GM10847 (cell line): Measurements from ENCODE around the gene VSIG10.

ENCODE experiments used
- POLR2A ChIP-seq: IDR thresholded peaks from 2 replicates; pipeline ENCODE4 v1.6.1; 2011; ENCODE audit not compliant: insufficient read length; ENCODE audit errors: extremely low read depth

Gene VSIG10

DNA sequence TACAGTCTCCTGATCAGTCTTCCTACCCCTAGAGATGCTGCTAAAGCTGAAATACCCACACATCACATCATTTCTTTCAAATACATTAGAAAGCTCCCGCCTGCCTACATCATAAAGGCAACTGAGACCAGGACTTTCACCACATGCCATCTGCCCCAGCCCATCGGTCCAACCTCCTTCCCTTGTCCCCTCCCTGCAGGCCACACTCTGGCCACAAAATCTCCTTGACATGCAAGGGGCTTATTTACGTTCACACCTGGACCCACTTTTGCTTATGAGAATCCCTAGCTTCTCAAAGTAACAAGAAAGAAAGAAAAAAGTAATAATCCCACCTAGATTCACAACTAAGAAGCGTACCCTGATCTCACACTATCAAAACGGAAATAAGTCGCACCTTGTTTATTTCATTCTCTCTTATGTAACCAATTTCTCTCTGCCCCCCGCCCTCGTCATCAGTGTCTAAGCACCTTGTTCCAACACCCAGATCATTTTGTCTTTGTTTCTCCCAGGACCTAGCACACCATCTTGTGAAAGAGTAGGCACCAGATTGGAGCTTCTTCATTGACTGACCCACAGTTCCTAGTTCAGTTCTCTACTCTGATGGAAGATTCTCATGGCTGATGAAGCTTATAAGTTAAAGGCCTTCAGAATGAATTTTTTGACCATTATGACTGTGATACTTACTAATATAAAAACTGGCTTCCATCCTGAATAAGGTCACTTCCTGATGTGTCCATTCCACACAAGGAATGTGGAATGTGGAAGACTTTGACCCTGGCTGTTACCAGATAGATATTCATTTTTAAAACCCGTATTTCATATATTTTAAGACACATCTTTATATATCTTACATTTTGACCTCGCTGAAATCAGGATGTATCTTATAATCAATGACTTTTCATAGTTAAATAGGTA, 50.5 kb downstream of the VSIG10 start:
- TF ChIP-seq POLR2A, result no peak

- TF ChIP-seq POLR2A, result no peak
These were observed 51.3 kb downstream of the VSIG10 start for GRCh38 chr12:118052324-118053070.

GRCh38 chr12:118050972-118051910, 52.6 kb downstream of the VSIG10 start:
- TF ChIP-seq POLR2A, result no peak

GRCh38 chr12:118046430-118046829, 57.4 kb downstream of the VSIG10 start:
- TF ChIP-seq POLR2A, result no peak

DNA sequence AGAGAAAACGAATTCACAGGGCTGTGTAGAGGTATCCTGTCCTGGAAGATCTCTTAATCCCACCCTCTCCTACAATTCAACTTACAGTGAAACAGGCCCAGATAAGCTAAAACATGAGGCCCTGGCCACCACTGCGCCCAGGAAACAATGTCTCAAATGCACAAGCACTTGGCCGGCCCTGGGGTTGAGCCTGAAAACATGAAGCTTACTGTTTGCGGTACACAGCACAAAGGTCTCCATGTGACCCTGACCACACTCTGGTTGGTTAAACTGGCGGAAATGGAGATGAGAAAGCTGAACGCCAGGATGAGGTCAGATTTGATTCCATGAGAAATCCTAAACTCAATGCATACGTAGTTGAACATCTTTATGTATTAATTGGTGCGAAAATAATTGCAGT, 59.2 kb downstream of the VSIG10 start:
- no peak for TF ChIP-seq POLR2A

DNA sequence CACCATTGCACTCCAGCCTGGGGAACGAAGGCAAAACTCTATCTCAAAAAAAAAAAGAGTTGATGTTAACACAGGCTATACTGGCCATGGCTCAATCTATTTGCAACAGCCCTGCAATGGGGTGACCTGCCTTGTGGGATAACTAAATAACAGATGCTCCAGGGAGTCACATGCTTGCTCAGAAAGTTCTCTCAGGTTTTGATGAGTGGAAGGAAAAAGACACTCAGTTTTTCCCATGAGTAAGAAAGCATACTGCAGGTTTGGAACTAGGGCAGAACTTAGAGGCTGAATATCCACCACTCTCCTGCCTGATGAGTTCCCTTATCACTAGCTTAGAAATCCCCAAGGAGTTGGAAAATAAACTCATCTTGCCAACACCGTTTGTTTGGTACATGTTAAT, 59.7 kb downstream of the VSIG10 start:
- TF ChIP-seq POLR2A, result no peak

DNA sequence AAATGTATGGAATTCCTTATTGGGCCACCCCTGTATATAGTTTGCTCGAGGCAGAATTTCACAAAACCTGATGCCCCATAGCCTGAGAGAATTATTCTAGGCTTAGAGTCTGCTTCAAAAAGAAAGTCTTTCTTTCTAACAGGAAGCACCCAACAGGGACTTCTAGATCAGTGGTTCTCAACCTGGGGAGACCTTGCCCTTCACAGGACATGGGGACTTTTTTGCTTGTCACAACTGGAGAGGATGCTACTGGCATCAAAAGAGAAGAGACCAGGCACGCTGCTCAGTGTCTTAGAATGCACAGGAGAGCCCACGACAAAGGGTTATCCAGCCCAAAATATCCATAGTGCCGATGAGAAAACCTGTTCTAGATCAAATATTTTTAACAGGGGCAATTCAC, 61.7 kb downstream of the VSIG10 start:
- TF ChIP-seq POLR2A, result no peak

DNA sequence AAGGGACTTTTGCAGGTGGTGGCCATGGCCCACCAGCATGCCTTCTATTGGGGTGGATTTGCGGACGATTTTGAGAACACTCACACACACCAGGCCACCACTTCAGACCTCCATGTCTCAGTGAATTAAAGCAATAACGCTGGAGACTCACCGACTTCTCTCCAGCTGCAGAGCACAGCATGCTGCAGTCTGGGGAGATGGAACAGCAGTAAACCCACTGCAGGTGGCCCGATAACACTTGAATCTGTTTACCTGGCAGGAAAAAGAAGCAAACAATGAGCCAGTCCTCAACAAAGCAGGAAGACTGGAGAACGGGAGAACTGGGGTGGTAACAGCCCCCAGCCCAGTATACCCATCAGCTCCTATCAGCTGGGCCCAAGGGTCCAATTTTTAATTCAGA, 65.7 kb downstream of the VSIG10 start:
- TF ChIP-seq POLR2A, result no peak

GRCh38 chr12:118036672-118037411, 67.0 kb downstream of the VSIG10 start:
- TF ChIP-seq POLR2A, result no peak

- TF ChIP-seq POLR2A, result no peak
These were observed 68.4 kb downstream of the VSIG10 start for GRCh38 chr12:118035190-118036041.

DNA sequence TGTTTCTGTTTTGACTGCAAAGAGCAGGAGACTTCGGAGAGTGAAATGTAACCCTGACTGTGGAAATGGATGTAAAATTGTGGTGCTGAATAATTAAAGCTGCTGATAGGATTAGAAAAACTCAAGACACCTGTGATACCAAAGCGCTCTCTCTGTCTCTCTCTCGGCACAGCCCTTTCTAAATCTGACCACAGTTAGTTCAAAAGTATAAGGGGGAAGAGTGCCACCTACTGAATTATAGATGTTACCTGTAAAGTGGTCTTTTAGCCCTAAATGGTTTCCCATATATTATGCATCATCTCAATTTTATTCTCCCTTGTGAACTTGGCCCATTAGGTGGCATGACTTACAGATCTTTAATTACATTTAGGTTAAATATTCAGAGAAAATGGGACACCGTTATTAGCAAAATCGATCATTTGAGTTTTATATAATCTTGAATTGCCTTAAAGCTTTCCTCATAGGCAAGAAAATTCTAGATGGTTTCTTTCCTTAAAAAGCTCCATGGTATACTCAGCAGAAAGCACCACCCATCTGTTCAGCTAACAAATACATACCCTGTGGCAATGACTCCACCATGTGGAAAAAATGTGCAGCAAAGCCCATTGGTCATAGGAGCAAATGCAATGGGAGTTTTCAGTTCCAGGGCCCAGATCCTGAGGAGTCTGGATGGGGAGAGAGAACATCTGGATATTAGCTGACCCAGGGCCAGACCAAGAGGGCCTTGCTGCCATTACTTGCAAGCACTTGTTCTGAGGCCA, 69.2 kb downstream of the VSIG10 start:
- no peak for TF ChIP-seq POLR2A

DNA sequence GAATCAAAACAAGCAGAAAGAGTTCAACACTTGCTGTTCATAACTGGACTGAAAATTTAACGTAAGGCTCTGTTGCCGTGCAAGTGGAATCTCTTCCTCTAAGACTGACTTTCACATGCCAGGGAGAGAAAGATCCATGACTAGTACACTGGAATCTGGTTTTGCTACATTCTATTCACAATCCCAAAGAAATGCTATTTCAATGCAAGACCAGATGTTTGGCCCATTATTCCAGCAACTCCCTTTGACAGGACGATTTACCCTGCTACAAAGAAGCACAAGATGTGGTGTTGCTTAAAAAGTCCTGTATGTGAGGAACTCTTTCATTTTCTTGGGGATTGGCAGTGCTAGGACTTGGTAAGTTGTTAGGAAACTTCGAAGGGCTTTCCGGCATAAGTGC, 69.9 kb downstream of the VSIG10 start:
- no peak for TF ChIP-seq POLR2A

DNA sequence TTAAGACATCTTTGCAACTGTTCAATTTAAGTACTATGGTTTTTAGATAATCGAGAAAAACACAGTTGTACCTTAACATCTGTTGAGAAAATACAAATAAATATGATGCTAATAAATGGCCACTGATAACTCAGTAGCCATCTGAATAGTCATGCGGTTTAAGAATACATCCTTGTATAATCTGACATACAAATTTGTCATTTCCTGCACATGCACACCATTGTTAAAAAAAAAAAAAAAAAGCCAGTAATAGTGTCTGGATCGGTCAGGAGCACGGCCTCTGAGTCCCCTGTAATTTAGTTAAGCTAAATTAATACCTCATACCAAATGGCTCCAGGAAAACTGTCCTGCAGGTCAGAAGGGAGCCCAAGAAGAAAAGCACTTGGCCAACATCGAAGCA, 70.5 kb downstream of the VSIG10 start:
- no peak for TF ChIP-seq POLR2A
